Measurements from ENCODE around the gene ATP5IF1. TPM values are rescaled to one million over a fixed set of nuclear protein-coding genes. Genes with fewer than 3 reads are reported as not detected.

Gene ATP5IF1
- total and polyA plus RNA-seq, 10 of the 15 experiments (the other 5 are each of a cell fraction or from before 2014, with no cell fraction given) = 253 to 1,210 (median 418) TPM

DNA sequence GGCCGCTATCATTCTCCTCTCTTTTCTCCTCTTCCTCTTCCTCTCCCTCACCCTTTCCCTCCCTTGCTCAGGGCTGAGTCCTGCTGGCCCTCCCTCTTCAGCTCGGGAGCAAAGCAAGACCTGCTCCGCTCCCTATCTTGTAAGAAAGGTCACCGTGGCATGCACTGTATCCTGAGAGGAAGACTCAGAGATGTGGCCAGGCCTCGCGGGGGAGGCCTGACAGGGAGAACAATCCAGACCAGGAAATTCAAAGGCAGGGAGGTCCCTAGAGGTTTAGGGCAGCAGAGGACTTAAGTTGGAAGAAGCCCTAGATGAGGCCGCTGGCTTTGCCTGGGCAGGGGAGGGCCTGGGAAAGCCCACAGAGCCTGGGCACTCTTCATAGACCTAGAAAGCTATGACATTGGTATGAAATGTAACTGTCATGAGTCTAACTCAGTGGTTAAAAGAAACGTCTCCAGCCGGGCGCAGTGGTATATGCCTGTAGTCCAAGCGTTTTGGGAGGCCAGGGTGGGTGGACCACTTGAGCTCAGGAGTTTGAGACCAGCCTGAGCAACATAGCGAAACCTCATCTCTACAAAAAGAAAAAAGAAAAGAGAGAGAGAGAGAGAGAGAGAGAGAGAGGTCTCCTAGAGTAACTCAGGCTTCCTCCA, 44.8 kb upstream of the ATP5IF1 start:
- H3K4me2 ChIP-seq (ENCODE audit: control insufficient read depth, insufficient read depth) = no peak overlapping the region
- H3K4me3 ChIP-seq = no peak overlapping the region
- no peak for ATAC-seq
- H3K79me2 ChIP-seq (ENCODE audit: control insufficient read depth, insufficient read depth, low read length) = no peaks in the 10 kb centered on the region
- in situ Hi-C loops (cut with MboI) (no loop called here), intact Hi-C loops (cut with micrococcal nuclease; ENCODE audit: unreplicated experiment) (no loop called here)
- FAIRE-seq = no peak
- H3K27me3 ChIP-seq (replicated peaks in 1 of 2; ENCODE audit: control insufficient read depth in 2 of 2, insufficient read depth in 2 of 2, low read length in 1 of 2) = no peaks in the 10 kb centered on the region
- no peaks in the 10 kb centered on the region; a peak in 1 of 4 replicates for H3K36me3 ChIP-seq (ENCODE audit: control insufficient read depth in 2 of 2, insufficient read depth in 2 of 2, low read length in 1 of 2)
- ChIA-PET CTCF (interaction anchor here (0.7 to 1.6 kb wide), 2 partner anchors 58 to 100 kb away, joined by 3 to 4 read pairs; no protein-coding TSS in a partner anchor), SMC1A (ENCODE audit: uncharacterized antibody, unreplicated experiment) (interaction anchor here (1.2 kb wide), 1 partner anchor 11 kb away, joined by 3 read pairs; no protein-coding TSS in a partner anchor), POLR2A (no interaction called here), RAD21 (ENCODE audit: unreplicated experiment) (no interaction called here)
- WGBS (ENCODE audit: insufficient coverage, insufficient replicate concordance, low lambda C conversion rate, missing lambda C conversion rate) = 97% methylated on average over 12 of the region's 12 CpGs
- H3K27ac ChIP-seq (ENCODE audit: control insufficient read depth, insufficient read depth) = no peak overlapping the region
- TF ChIP-seq RB1 (IDR thresholded peaks at IDR 0.05; ENCODE audit: borderline replicate concordance) = no peak
- TF ChIP-seq PML (IDR thresholded peaks at IDR 0.05; ENCODE audit: low read length) = no peak
- TF ChIP-seq SIX5 (IDR thresholded peaks at IDR 0.05; ENCODE audit: low read depth, low read length, severe bottlenecking) = no peak
- no peak for TF ChIP-seq RAD51 (IDR thresholded peaks at IDR 0.05)
- no peak for TF ChIP-seq SKIL (IDR thresholded peaks at IDR 0.05; ENCODE audit: low read depth, poor library complexity, severe bottlenecking)
- no peak for TF ChIP-seq CEBPZ (IDR thresholded peaks at IDR 0.05; ENCODE audit: low read depth, low read length)
- TF ChIP-seq BMI1 (IDR thresholded peaks at IDR 0.05; ENCODE audit: borderline replicate concordance) = no peak
- TF ChIP-seq IRF4 (IDR thresholded peaks at IDR 0.05; ENCODE audit: low read depth, low read length) = no peak
- BruUV-seq (replicated peaks) = no TSS peak
- DNase-seq (ENCODE audit: low read depth, low spot score) = no peak
- H4K20me1 ChIP-seq (ENCODE audit: control insufficient read depth, insufficient read depth) = no peaks in the 10 kb centered on the region
- H3K9me3 ChIP-seq (replicated peaks; ENCODE audit: control insufficient read depth, insufficient read depth, low read length) = no peaks in the 10 kb centered on the region
- H3K4me1 ChIP-seq (ENCODE audit: control insufficient read depth, insufficient read depth, low read length) = no peaks in the 10 kb centered on the region
- H3K9ac ChIP-seq (ENCODE audit: control insufficient read depth, insufficient read depth, low read length) = no peak overlapping the region
- H2AFZ ChIP-seq (ENCODE audit: control insufficient read depth, low read depth, low read length) = no peak overlapping the region
